CD4-positive, alpha-beta memory T cell (primary cell): Measurements from ENCODE around the gene GON4L. TPM values are rescaled to one million over a fixed set of nuclear protein-coding genes. Genes with fewer than 3 reads are reported as not detected.
"Not testable (repeated sequence)": the region's sequence is repeated elsewhere in the genome, so short reads cannot be mapped to it uniquely, and the experiment has no call there.

Experiments
- CTCF ChIA-PET: fragments of 350-600 bp; sonication (Branson Sonifier 250); formaldehyde crosslinking; loops from one replicate; lab custom pipeline; 2021; ENCODE audit warnings: inconsistent platforms; ENCODE audit not compliant: partially characterized antibody; lab: Charles Lee
- POLR2A ChIA-PET: fragments of 350-600 bp; sonication (Branson Sonifier 250); formaldehyde crosslinking; loops from one replicate; lab custom pipeline; 2021; ENCODE audit not compliant: partially characterized antibody; lab: Charles Lee
- DNase-seq, 5 donors: peaks; one replicate each; pipeline versions ENCODE4 v3.0.0 to v3.0.0-alpha.2; 2020 to 2022; ENCODE audit warnings: mixed read lengths in 1 of 5
- H3K27ac ChIP-seq: one replicate; pipeline ENCODE4 v1.7.0; 2013; ENCODE audit warnings: low read depth, low read length
- H3K27me3 ChIP-seq: 2 replicates; pipeline ENCODE4 v1.7.0; 2013; ENCODE audit warnings: mild to moderate bottlenecking, low read length, moderate library complexity; ENCODE audit not compliant: insufficient read depth
- H3K36me3 ChIP-seq: 2 replicates; pipeline ENCODE4 v1.7.0; 2013; ENCODE audit warnings: mild to moderate bottlenecking, low read length, moderate library complexity; ENCODE audit not compliant: insufficient read depth
- H3K4me1 ChIP-seq: 2 replicates; pipeline ENCODE4 v1.7.0; 2013; ENCODE audit warnings: mild to moderate bottlenecking, low read length, moderate library complexity; ENCODE audit not compliant: insufficient read depth
- H3K4me3 ChIP-seq, 2 donors: one replicate each; pipeline ENCODE4 v1.7.0; 2013; ENCODE audit warnings: low read length in 2 of 2, mild to moderate bottlenecking in 1 of 2
- H3K9me3 ChIP-seq, 2 donors: one replicate each; pipeline ENCODE4 v1.7.0; 2013; ENCODE audit warnings: low read length in 2 of 2, control low read depth in 1 of 2; ENCODE audit not compliant: control insufficient read depth in 1 of 2
- H3K27ac Mint-ChIP-seq, 7 donors: one replicate each; pipeline ENCODE4 v1.8.0; 2020 to 2021; ENCODE audit warnings: mixed read lengths in 7 of 7, mild to moderate bottlenecking in 6 of 7, inconsistent platforms in 3 of 7, moderate library complexity in 3 of 7
- H3K27me3 Mint-ChIP-seq, 2 donors: one replicate each; pipeline ENCODE4 v1.8.0; 2020 to 2021; ENCODE audit warnings: mixed read lengths in 2 of 2
- H3K36me3 Mint-ChIP-seq, 2 donors: one replicate each; pipeline ENCODE4 v1.8.0; 2020 to 2021; ENCODE audit warnings: mixed read lengths in 2 of 2, inconsistent platforms in 1 of 2, mild to moderate bottlenecking in 1 of 2
- H3K4me1 Mint-ChIP-seq, 4 donors: one replicate each; pipeline ENCODE4 v1.8.0; 2020 to 2021; ENCODE audit warnings: mixed read lengths in 4 of 4, mild to moderate bottlenecking in 1 of 4
- H3K4me3 Mint-ChIP-seq, 8 donors: one replicate each; pipeline ENCODE4 v1.8.0; 2020 to 2021; ENCODE audit warnings: mixed read lengths in 8 of 8, mild to moderate bottlenecking in 7 of 8, moderate library complexity in 6 of 8, inconsistent platforms in 3 of 8
- H3K9me3 Mint-ChIP-seq, 8 donors: one replicate each; pipeline ENCODE4 v1.8.0; 2020 to 2021; ENCODE audit warnings: mixed read lengths in 8 of 8, mild to moderate bottlenecking in 5 of 8, inconsistent platforms in 3 of 8, moderate library complexity in 1 of 8
- intact Hi-C: fragments of 100-400 bp; cut with micrococcal nuclease; formaldehyde crosslinking; loops from one replicate; pipeline ENCODE4 v1.15.1; 2023
- polyA plus RNA-seq, 2 donors: library from polyadenylated mRNA; unstranded; fragments of 300-500 nt; fragmentation: Illumina TruSeq; gene quantifications; one replicate each; pipeline ENCODE4 v1.2.3, GENCODE V29; 2021
- total RNA-seq, 2 experiments: library from RNA; stranded (reverse); gene quantifications; one replicate each; pipeline ENCODE4 v1.2.3, GENCODE V29; 2021

The GON4L gene
- total and polyA plus RNA-seq, 4 experiments from 2014 or later, result 9.3 to 134 (median 84.8) TPM

- no peak overlapping the region for H3K4me3 Mint-ChIP-seq
These were observed 115.1 kb downstream of the GON4L start for GRCh38 chr1:155741908-155742307.

GRCh38 chr1:155740995-155741394 lies 116.0 kb downstream of the GON4L start:
- Histone ChIP-seq H3K27me3 (no peaks in the 10 kb centered on the region), H3K4me1 (peaks cover 6% of the 10 kb centered on the region), H3K36me3 (peaks cover 5% of the 10 kb centered on the region), H3K27ac (no peak overlapping the region), H3K9me3 (no peaks in the 10 kb centered on the region), H3K4me3 (no peak overlapping the region)
- peaks cover 19 to 32% of the 10 kb centered on the region in 2 donors for H3K36me3 Mint-ChIP-seq
- POLR2A ChIA-PET, result no interaction called here
- no peak overlapping the region for H3K27ac Mint-ChIP-seq
- H3K9me3 Mint-ChIP-seq, result no peaks in the 10 kb centered on the region
- H3K4me3 Mint-ChIP-seq, result no peak overlapping the region
- CTCF ChIA-PET, result no interaction called here
- no peaks in the 10 kb centered on the region for H3K27me3 Mint-ChIP-seq
- no peak for DNase-seq
- intact Hi-C loops, result no loop called here
- H3K4me1 Mint-ChIP-seq, result peaks cover 0 to 8% (median under 1%) of the 10 kb centered on the region in 4 donors

More at GRCh38 chr1:155741908-155742307, 115.1 kb downstream of the GON4L start:
- Mint-ChIP-seq H3K27me3 (no peaks in the 10 kb centered on the region), H3K9me3 (no peaks in the 10 kb centered on the region), H3K27ac (no peak overlapping the region), H3K36me3 (peaks cover 16 to 23% of the 10 kb centered on the region in 2 donors), H3K4me1 (peaks cover 0 to 8% (median under 1%) of the 10 kb centered on the region in 4 donors)
- intact Hi-C loops, result no loop called here
- Histone ChIP-seq H3K4me1 (peaks cover 6% of the 10 kb centered on the region), H3K27me3 (no peaks in the 10 kb centered on the region), H3K27ac (no peak overlapping the region), H3K9me3 (no peaks in the 10 kb centered on the region), H3K36me3 (no peaks in the 10 kb centered on the region), H3K4me3 (no peak overlapping the region)
- ChIA-PET POLR2A (no interaction called here), CTCF (no interaction called here)
- no peak for DNase-seq

GRCh38 chr1:155729031-155729898 lies 127.7 kb downstream of the GON4L start:
- Histone ChIP-seq H3K27ac (no peak overlapping the region), H3K36me3 (peaks cover 17% of the 10 kb centered on the region), H3K4me1 (no peaks in the 10 kb centered on the region), H3K27me3 (no peaks in the 10 kb centered on the region), H3K9me3 (no peaks in the 10 kb centered on the region), H3K4me3 (no peak overlapping the region)
- ChIA-PET CTCF (interaction anchor here (0.7 to 1.6 kb wide), 3 partner anchors 8 to 39 kb away, joined by 3 to 4 read pairs (median 3); no protein-coding TSS in a partner anchor), POLR2A (no interaction called here)
- Mint-ChIP-seq H3K36me3 (peaks cover 28 to 52% of the 10 kb centered on the region in 2 donors), H3K9me3 (no peaks in the 10 kb centered on the region), H3K4me3 (no peak overlapping the region), H3K4me1 (peaks cover 0 to 1% (median 0%) of the 10 kb centered on the region in 4 donors), H3K27me3 (no peaks in the 10 kb centered on the region), H3K27ac (peak overlapping the region in 4 of 7 donors; percentile 47 to 88 (median 50))
- intact Hi-C loops, result loop anchor here (2.0 kb wide), 1 partner anchor 478 kb away; no protein-coding TSS in a partner anchor
- DNase-seq, result peak; percentile 18 to 48 (median 23)

GRCh38 chr1:155725142-155725541 lies 131.9 kb downstream of the GON4L start:
- ChIA-PET CTCF (interaction anchor here (1.0 to 1.6 kb wide), 2 partner anchors 13 to 19 kb away, joined by 3 read pairs; no protein-coding TSS in a partner anchor), POLR2A (interaction anchor here (0.8 kb wide), 1 partner anchor 12 kb away, joined by 3 read pairs; no protein-coding TSS in a partner anchor)
- Mint-ChIP-seq H3K27me3 (no peaks in the 10 kb centered on the region), H3K4me3 (no peak overlapping the region), H3K36me3 (peaks cover 21 to 41% of the 10 kb centered on the region in 2 donors), H3K27ac (peak overlapping the region in 2 of 7 donors; percentile 2 to 3), H3K4me1 (no peaks in the 10 kb centered on the region), H3K9me3 (no peaks in the 10 kb centered on the region)
- Histone ChIP-seq H3K36me3 (peaks cover 13% of the 10 kb centered on the region), H3K4me3 (no peak overlapping the region), H3K9me3 (no peaks in the 10 kb centered on the region), H3K27ac (no peak overlapping the region), H3K4me1 (no peaks in the 10 kb centered on the region), H3K27me3 (no peaks in the 10 kb centered on the region)
- intact Hi-C loops, result no loop called here
- no peak for DNase-seq

- Mint-ChIP-seq H3K4me3 (no peak overlapping the region), H3K36me3 (peaks cover 7 to 44% of the 10 kb centered on the region in 2 donors), H3K4me1 (peaks cover 5 to 14% (median 10%) of the 10 kb centered on the region in 4 donors), H3K9me3 (peaks cover 0 to 1% (median 0%) of the 10 kb centered on the region in 8 donors), H3K27me3 (no peaks in the 10 kb centered on the region), H3K27ac (no peak overlapping the region)
- CTCF ChIA-PET, result no interaction called here
- POLR2A ChIA-PET, result interaction anchor here (0.7 kb wide), 1 partner anchor 11 kb away, joined by 4 read pairs; no protein-coding TSS in a partner anchor
- Histone ChIP-seq H3K4me3 (no peak overlapping the region), H3K27me3 (no peaks in the 10 kb centered on the region), H3K27ac (no peak overlapping the region), H3K36me3 (no peaks in the 10 kb centered on the region), H3K9me3 (no peaks in the 10 kb centered on the region), H3K4me1 (peaks cover 5% of the 10 kb centered on the region)
- intact Hi-C loops, result no loop called here
- DNase-seq, result no peak
These were observed 137.3 kb downstream of the GON4L start for GRCh38 chr1:155719703-155720102.

GRCh38 chr1:155718524-155719115 lies 138.4 kb downstream of the GON4L start:
- H3K4me3 Mint-ChIP-seq, H3K27me3 ChIP-seq, CTCF ChIA-PET, H3K27ac Mint-ChIP-seq, H3K36me3 ChIP-seq, intact Hi-C loops, H3K4me1 ChIP-seq, H3K4me3 ChIP-seq, H3K9me3 Mint-ChIP-seq, H3K27me3 Mint-ChIP-seq, H3K27ac ChIP-seq, POLR2A ChIA-PET, DNase-seq, H3K9me3 ChIP-seq: not testable (repeated sequence)
- H3K4me1 Mint-ChIP-seq, result peaks cover 5 to 14% (median 11%) of the 10 kb centered on the region in 4 donors
- H3K36me3 Mint-ChIP-seq, result peaks cover 11 to 49% of the 10 kb centered on the region in 2 donors

GRCh38 chr1:155717041-155717440 lies 140.0 kb downstream of the GON4L start:
- H3K4me1 Mint-ChIP-seq, result peaks cover 5 to 14% (median 11%) of the 10 kb centered on the region in 4 donors
- ChIA-PET POLR2A (no interaction called here), CTCF (no interaction called here)
- H3K36me3 Mint-ChIP-seq, result peaks cover 14 to 54% of the 10 kb centered on the region in 2 donors
- Histone ChIP-seq H3K27me3 (no peaks in the 10 kb centered on the region), H3K4me3 (no peak overlapping the region), H3K27ac (no peak overlapping the region), H3K9me3 (no peaks in the 10 kb centered on the region), H3K4me1 (peaks cover 5% of the 10 kb centered on the region), H3K36me3 (no peaks in the 10 kb centered on the region)
- intact Hi-C loops, result no loop called here
- peak overlapping the region in 2 of 8 donors; percentile 5 to 13 for H3K4me3 Mint-ChIP-seq
- H3K9me3 Mint-ChIP-seq, result peaks cover 0 to 1% (median 0%) of the 10 kb centered on the region in 8 donors
- H3K27me3 Mint-ChIP-seq, result no peaks in the 10 kb centered on the region
- H3K27ac Mint-ChIP-seq, result peak overlapping the region in 5 of 7 donors; percentile 29 to 82 (median 61)
- DNase-seq, result no peak
